NOMO-1 (cell line): ENCODE measurements around the gene SPRR4.

Source experiments
- DNase-seq, 2 experiments: peaks; one replicate each; lab custom pipeline; 2025; ENCODE audit not compliant: unreplicated experiment in 2 of 2; lab: John Stamatoyannopoulos, UW

Gene SPRR4

DNA sequence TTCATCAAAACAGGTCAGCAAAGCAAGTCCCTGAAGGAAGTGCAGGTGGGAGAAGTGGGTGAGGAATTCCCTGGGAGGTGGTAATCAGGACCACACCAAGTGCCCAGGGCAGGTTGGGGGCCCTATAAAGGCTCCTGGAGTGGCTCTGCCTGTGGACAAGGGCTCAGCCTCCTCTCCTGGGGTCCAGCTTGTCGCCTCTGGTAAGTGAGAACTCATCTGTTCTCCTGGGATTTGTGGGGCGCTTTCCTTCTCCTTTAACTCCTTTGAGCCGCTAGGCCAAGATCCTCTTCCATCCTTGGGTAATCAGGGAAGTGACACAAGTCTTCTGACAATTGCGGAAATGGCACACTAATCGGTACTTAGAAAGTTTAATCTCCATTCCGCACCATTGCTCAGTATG, at the start of gene SPRR4:
Gene SPRR4 (plus strand): TSS at position 154 of the 400 bp plus-strand sequence. CDS start 1,243 bp downstream, outside the sequence.
- DNase-seq, result peak; percentile 6 to 13

DNA sequence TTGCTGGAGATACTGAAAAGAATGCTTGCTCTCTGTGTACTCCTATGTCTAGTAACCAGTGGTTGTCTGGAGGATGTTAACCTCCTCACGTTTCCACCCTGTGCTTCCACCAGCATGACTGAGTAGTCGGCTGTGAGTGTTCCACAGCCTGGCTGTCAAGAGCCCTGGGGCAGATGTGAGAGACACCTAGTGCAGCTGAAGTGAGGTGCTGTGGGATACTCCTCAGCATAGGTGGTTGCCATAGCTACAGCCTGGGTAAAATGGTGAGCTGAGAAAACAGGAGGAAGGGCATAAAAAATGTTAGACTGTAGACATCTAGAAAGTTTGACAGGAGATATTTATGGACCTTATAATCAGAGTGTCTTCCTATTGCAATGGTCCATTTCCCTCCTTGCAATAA, 46.3 kb upstream of the SPRR4 start:
- no peak for DNase-seq

DNA sequence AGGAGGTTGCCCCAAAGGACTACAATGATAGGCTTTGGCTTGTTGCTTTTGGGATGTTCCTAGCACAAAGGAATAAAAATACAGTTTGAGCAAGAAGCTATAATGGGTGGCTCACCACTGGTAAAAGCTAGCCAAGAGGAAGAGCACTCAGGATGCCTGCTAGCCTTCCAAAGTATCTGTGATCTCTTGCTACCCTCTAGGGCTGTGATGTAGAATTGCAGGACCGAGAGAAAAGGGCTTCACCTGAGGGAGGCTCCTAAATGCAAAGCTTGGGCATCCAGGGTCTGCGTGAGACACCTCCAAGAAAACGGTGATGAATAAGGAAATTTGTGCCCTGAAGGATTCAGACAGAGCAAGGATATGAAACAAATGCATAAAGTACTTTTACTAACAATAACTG, 44.4 kb upstream of the SPRR4 start:
- DNase-seq, result no peak

DNA sequence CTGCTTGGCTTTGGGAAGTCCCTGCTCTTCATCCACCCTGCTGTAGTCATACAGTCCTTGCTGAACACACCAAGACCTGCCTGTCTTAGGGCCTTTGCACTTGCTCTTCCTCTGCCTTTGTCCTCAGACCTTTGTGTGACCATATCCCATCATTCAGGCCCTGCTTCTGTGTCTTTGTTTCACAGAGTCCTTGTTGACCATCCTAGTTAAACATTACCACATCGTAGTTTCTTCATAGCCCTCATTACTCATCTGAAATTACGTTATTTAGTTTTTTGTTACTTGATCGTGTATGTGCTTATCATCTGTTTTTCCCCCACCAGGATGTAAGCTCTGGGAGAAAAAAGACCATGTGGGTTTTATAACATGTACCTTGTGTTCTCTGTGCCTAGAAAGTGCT, 41.8 kb upstream of the SPRR4 start:
- DNase-seq, result no peak

- no peak for DNase-seq
Observed at GRCh38 chr1:152932170-152932811, 38.2 kb upstream of the SPRR4 start.

GRCh38 chr1:152933196-152933595, 37.3 kb upstream of the SPRR4 start:
- no peak for DNase-seq

DNA sequence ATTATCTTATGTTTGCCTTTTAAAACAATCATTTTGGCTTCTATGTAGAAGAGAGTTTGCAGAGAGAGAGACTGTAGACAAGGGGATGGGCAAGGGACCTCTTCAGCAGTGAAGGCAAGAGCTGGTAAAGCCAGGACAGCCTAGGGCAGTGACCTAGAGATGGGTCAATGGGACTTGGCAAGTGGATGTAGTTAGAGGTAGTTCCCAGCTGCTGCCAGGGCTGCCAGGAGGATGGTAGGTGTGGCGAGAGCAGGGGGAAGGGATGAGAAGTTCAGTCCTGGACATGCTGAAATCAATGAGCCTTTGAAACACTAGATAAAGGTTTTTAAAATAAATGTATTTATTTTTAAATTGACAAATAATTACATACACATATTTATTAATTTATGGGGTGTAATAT, 29.8 kb upstream of the SPRR4 start:
- no peak for DNase-seq

DNA sequence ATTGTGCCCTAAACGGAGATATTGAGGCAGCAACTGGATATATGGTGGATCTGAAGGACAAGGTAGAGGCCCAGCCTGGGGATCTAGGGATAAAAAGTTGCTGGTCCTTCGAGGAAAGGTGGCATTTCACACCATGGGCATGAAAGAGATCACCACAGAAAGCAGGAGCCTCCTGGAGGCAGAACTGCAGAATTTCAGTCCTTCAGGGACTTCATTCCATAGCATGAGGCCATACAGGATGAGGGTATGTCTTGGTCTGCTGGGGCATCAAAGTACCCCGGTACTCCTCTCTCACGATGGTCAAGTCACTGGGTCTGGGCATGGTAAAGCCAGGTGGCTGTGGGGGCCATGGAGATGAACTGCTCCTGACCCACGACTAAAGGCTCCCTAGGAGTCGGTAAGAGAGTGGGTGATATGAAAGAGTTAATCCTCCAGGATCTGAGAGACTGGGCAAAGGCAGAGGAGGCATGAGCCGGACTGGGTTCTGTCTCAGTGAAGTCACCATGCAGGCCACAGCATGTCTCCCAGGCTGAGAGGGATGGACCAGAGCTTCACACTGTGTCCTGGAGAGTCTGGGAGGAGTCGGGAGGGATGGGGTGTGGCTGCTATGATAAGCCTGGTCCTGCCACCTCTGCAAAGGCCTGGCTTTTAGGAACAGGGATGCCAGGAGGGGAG, 29.3 kb upstream of the SPRR4 start:
- DNase-seq, result no peak

DNA sequence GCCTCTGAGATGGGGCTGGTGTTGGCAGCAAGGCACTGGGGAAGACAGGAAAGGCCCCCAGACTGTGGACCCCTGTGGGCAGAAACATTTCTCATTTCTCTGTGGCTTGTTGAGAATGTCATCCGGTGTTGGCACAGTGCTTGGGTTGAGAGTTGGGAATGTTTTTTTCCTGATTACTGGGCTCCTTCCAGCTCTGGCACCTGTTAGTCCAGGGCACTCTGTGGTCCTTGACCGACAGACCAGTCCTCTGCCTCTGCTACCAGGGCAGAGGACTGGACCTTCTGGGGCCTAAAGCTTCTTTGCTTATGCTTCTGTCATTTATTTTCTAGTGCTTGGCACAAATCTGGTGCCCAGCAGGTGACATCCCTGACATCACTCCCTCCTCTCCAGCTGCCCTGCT, 28.3 kb upstream of the SPRR4 start:
- DNase-seq, result no peak

- no peak for DNase-seq
Observed at GRCh38 chr1:152946248-152946647, 24.2 kb upstream of the SPRR4 start.

GRCh38 chr1:152946651-152947256, 23.7 kb upstream of the SPRR4 start, which contains the start of gene SPRR5:
TSS of gene SPRR5 (plus strand) at chr1:152947206. CDS start at chr1:152948555, 1,349 bp downstream.
- no peak for DNase-seq

GRCh38 chr1:152951711-152952110, 18.7 kb upstream of the SPRR4 start:
- DNase-seq, result no peak

GRCh38 chr1:152953761-152954160, 16.7 kb upstream of the SPRR4 start:
- no peak for DNase-seq

- DNase-seq, result no peak
Observed at GRCh38 chr1:152954436-152954835, 16.0 kb upstream of the SPRR4 start.

DNA sequence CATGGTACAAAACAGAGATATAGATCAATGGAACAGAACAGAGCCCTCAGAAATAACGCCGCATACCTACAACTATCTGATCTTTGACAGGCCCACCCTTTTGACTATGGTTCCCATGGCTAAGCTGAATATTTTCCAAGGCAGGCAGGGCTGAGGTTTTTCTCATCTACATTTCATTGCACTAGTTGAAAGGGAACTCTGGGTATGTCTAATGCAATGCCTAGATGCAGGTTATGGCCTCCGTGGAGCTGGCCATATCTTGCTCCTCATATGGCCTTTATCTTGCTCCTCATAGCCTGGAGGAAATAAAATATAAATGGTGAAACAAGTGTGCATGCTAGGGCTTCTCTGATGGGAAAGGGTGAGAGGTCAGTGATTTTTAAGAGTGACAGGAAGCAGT, 12.9 kb upstream of the SPRR4 start:
- no peak for DNase-seq

- DNase-seq, result no peak
Observed at GRCh38 chr1:152959273-152959672, 11.2 kb upstream of the SPRR4 start.

GRCh38 chr1:152959801-152960451, 10.5 kb upstream of the SPRR4 start:
- DNase-seq, result no peak

DNA sequence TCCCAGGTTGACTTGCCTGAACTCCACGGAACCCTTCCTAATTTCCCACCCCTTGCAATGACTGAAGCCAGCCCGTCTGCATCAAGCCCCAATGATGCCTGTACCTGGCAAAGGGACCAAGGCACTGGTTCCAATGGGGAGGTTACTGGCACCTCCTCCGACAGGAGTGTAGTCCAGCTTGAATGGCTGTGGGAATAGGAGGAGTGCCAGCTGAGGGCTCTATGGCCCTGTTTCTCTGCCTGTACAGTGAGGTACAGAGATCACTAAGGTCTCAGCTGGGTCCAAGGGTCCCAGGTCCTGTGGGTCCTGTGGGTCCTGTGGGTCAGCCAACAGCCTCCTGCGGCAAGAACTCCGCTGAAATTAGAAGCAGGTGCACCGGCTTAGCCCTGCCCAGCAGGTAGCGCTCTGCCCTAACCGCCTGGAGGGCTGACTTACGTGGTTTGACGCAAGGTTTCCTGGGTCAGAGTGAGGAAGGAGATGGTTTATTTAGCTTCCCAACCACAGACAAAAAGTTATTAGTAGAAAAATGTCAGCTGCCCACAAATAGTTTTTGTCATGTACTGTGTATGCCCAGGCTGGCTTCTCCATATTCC, 9.9 kb upstream of the SPRR4 start:
- DNase-seq, result peak; percentile 12 to 25

- DNase-seq, result no peak
Observed at GRCh38 chr1:152961226-152961891, 9.1 kb upstream of the SPRR4 start.

GRCh38 chr1:152962876-152963415, 7.5 kb upstream of the SPRR4 start:
- no peak for DNase-seq
